Thyroid gland (tissue), 4 donors: Measurements from ENCODE around the gene DUSP28. TPM values are rescaled to one million over a fixed set of nuclear protein-coding genes. Genes with fewer than 3 reads are reported as not detected.
"Not testable (repeated sequence)": the region's sequence is repeated elsewhere in the genome, so short reads cannot be mapped to it uniquely, and the experiment has no call there.

Experiments used
- DNase-seq, 2 donors: peaks; one replicate each; pipeline ENCODE4 v3.0.0-alpha.2; 2019
- H3K27ac ChIP-seq, 3 donors: fragments of 200-600 bp; sonication (generic); 1 replicate in 2 of 3; 2 replicates in 1 of 3; pipeline ENCODE4 v1.5.1; 2016 to 2019; ENCODE audit warnings: mild to moderate bottlenecking in 1 of 3, moderate library complexity in 1 of 3
- H3K27me3 ChIP-seq: fragments of 200-600 bp; sonication (generic); one replicate; pipeline ENCODE4 v1.5.1; 2019
- H3K36me3 ChIP-seq, 2 donors: fragments of 200-600 bp; sonication (generic); one replicate each; pipeline ENCODE4 v1.5.1; 2016 to 2019
- H3K4me1 ChIP-seq, 2 donors: fragments of 200-600 bp; sonication (generic); one replicate each; pipeline ENCODE4 v1.5.1; 2017 to 2019
- H3K4me3 ChIP-seq, 3 donors: fragments of 200-600 bp; sonication (generic); replicated peaks in 1 of 3; 1 replicate in 2 of 3; 2 replicates in 1 of 3; pipeline ENCODE4 v1.5.1; 2016; ENCODE audit warnings: mild to moderate bottlenecking in 1 of 3
- H3K9me3 ChIP-seq: fragments of 200-600 bp; sonication (generic); one replicate; pipeline ENCODE4 v1.5.1; 2017
- CTCF ChIP-seq, 6 experiments: fragments of 200-600 bp in 3 of 6; fragments of 450-650 bp in 3 of 6; sonication (generic) in 3 of 6; IDR thresholded peaks; one replicate each; pipeline ENCODE4 v1.5.1; 2016 to 2019; ENCODE audit warnings: antibody characterized with exemption in 6 of 6, mild to moderate bottlenecking in 2 of 6, inconsistent platforms in 1 of 6, moderate library complexity in 1 of 6
- POLR2A ChIP-seq, 2 donors: fragments of 450-650 bp; IDR thresholded peaks; one replicate each; pipeline ENCODE4 v1.6.1; 2017; ENCODE audit warnings: antibody characterized with exemption in 2 of 2, mild to moderate bottlenecking in 2 of 2, moderate library complexity in 1 of 2
- WGBS, 2 donors: methylation state at CpG; one replicate each; pipeline ENCODE4 v1.1.5; 2017; 5-methylcytosine and 5-hydroxymethylcytosine counted together
- intact Hi-C: fragments of 100-400 bp; cut with DNase I; formaldehyde crosslinking; loops from one replicate; pipeline ENCODE4 v1.15.1; 2023
- total RNA-seq, 4 donors: library from RNA; depleted of rRNA; stranded (reverse); fragments of >200 nt; gene quantifications; one replicate each; pipeline ENCODE4 v1.2.3, GENCODE V29; 2016

The DUSP28 gene
- total RNA-seq, 4 donors from 2014 or later = 6.6 to 12.5 (median 9.2) TPM

GRCh38 chr2:240560480-240561324 is 545 bp downstream of the DUSP28 start:
- DNase-seq = peak; percentile 99 to 100
- Histone ChIP-seq H3K4me3 (peak overlapping the region; percentile 60 to 97 (median 96)), H3K27ac (peak overlapping the region; percentile 95 to 100 (median 99)), H3K27me3 (no peaks in the 10 kb centered on the region), H3K36me3 (no peaks in the 10 kb centered on the region), H3K4me1 (peaks cover 30 to 45% of the 10 kb centered on the region in 2 donors), H3K9me3 (no peaks in the 10 kb centered on the region)
- intact Hi-C loops = loop anchor here (10.0 kb wide), 1 partner anchor 326 kb away; no protein-coding TSS in a partner anchor
- WGBS, 2 donors = 0 to 2% methylated on average over 4 to 13 of the region's 101 CpGs
- TF ChIP-seq CTCF (IDR thresholded peaks at IDR 0.05) (peak in 3 of 6 experiments; percentile 30 to 54 (median 30)), POLR2A (IDR thresholded peaks at IDR 0.05) (peak in 1 of 2 donors; percentile 95)

- Histone ChIP-seq H3K4me1 (peaks cover 36 to 51% of the 10 kb centered on the region in 2 donors), H3K9me3 (no peaks in the 10 kb centered on the region), H3K36me3 (no peaks in the 10 kb centered on the region), H3K27me3 (no peaks in the 10 kb centered on the region), H3K27ac (peak overlapping the region; percentile 33 to 100 (median 66)), H3K4me3 (no peak overlapping the region)
- intact Hi-C loops = loop anchor here (10.0 kb wide), 1 partner anchor 327 kb away; no protein-coding TSS in a partner anchor
- DNase-seq = no peak
- no peak for TF ChIP-seq POLR2A (IDR thresholded peaks at IDR 0.05)
- peak in 1 of 6 experiments; percentile 37 for TF ChIP-seq CTCF (IDR thresholded peaks at IDR 0.05)
- WGBS, 2 donors = 29 to 43% methylated on average over 10 to 14 of the region's 14 CpGs
Observed at GRCh38 chr2:240561325-240561971, 1.3 kb downstream of the DUSP28 start.

- not testable (repeated sequence) for DNase-seq
- peaks cover 36 to 48% of the 10 kb centered on the region in 2 donors for H3K4me1 ChIP-seq
Observed at GRCh38 chr2:240563231-240563630, 3.1 kb downstream of the DUSP28 start.

GRCh38 chr2:240563951-240564560 is 3.9 kb downstream of the DUSP28 start:
- TF ChIP-seq CTCF (IDR thresholded peaks at IDR 0.05) (no peak), POLR2A (IDR thresholded peaks at IDR 0.05) (no peak)
- WGBS, 2 donors = 90 to 95% methylated on average over 12 of the region's 12 CpGs
- intact Hi-C loops = loop anchor here (10.0 kb wide), 1 partner anchor 329 kb away; no protein-coding TSS in a partner anchor
- Histone ChIP-seq H3K27ac (no peak overlapping the region), H3K4me1 (peaks cover 35 to 43% of the 10 kb centered on the region in 2 donors), H3K9me3 (no peaks in the 10 kb centered on the region), H3K27me3 (no peaks in the 10 kb centered on the region), H3K4me3 (no peak overlapping the region), H3K36me3 (no peaks in the 10 kb centered on the region)
- DNase-seq = no peak

More at GRCh38 chr2:240563231-240563630, 3.1 kb downstream of the DUSP28 start:
- not testable (repeated sequence) for H3K27me3 ChIP-seq, H3K9me3 ChIP-seq, H3K4me3 ChIP-seq, H3K36me3 ChIP-seq, H3K27ac ChIP-seq
- intact Hi-C loops = loop anchor here (10.0 kb wide), 1 partner anchor 328 kb away; no protein-coding TSS in a partner anchor
- WGBS, 2 donors = 97 to 98% methylated on average over 17 of the region's 17 CpGs
